HCT116 (cell line): ENCODE data around the gene PAX2.

Experiments used
- CTCF ChIP-seq, 3 experiments: fragments of 200-600 bp in 1 of 3; sonication (generic) in 1 of 3; IDR thresholded peaks in 2 of 3; conservative IDR thresholded peaks in 1 of 3; 2 replicates each; pipeline ENCODE4 v1.5.1; 2012 to 2017; ENCODE audit warnings: low read depth in 2 of 3, low read length in 2 of 3, antibody characterized with exemption in 1 of 3, borderline replicate concordance in 1 of 3, control low read depth in 1 of 3, mild to moderate bottlenecking in 1 of 3, mixed read lengths in 1 of 3, mixed run types in 1 of 3, moderate library complexity in 1 of 3; ENCODE audit not compliant: insufficient read depth in 1 of 3
- ELF1 ChIP-seq: IDR thresholded peaks from 2 replicates; pipeline ENCODE4 v1.6.1; 2012; ENCODE audit warnings: low read depth, borderline replicate concordance
- EZH2 ChIP-seq: fragments of 200-600 bp; sonication (generic); IDR thresholded peaks from 2 replicates; pipeline ENCODE4 v1.6.1; 2017; ENCODE audit warnings: antibody characterized with exemption, mixed run types
- MAX ChIP-seq: IDR thresholded peaks from 2 replicates; pipeline ENCODE4 v1.6.1; 2012
- POLR2A ChIP-seq: IDR thresholded peaks from 2 replicates; pipeline ENCODE4 v1.7.0; 2011; ENCODE audit warnings: borderline replicate concordance; ENCODE audit not compliant: insufficient read depth, insufficient read length; ENCODE audit errors: extremely low read depth
- POLR2AphosphoS5 ChIP-seq: IDR thresholded peaks from 2 replicates; pipeline ENCODE4 v1.6.1; 2011; ENCODE audit warnings: mild to moderate bottlenecking, low read depth, low read length, moderate library complexity
- RAD21 ChIP-seq: IDR thresholded peaks from 2 replicates; pipeline ENCODE4 v1.6.1; 2012; ENCODE audit warnings: low read depth, mild to moderate bottlenecking
- SIN3A ChIP-seq: IDR thresholded peaks from 2 replicates; pipeline ENCODE4 v1.6.1; 2012; ENCODE audit warnings: low read depth
- SP1 ChIP-seq: IDR thresholded peaks from 2 replicates; pipeline ENCODE4 v1.6.1; 2012; ENCODE audit warnings: low read depth
- YY1 ChIP-seq: IDR thresholded peaks from 2 replicates; pipeline ENCODE4 v1.6.1; 2011; ENCODE audit warnings: low read length, low read depth, moderate library complexity, mild to moderate bottlenecking; ENCODE audit not compliant: insufficient replicate concordance; ENCODE audit errors: extremely low read depth
- ZNF274 ChIP-seq: fragments of 200-500 bp; sonication (Bioruptor generic); IDR thresholded peaks from 2 replicates; pipeline ENCODE4 v1.6.1; 2014; ENCODE audit warnings: mild to moderate bottlenecking, low read depth, low read length, inconsistent platforms

- no peak for TF ChIP-seq CTCF (IDR thresholded peaks at IDR 0.05 in 2 of 3, conservative IDR thresholded peaks at IDR 0.05 in 1 of 3; ENCODE audit: borderline replicate concordance in 1 of 3, insufficient read depth in 1 of 3, low read depth in 2 of 3, low read length in 2 of 3)
- TF ChIP-seq POLR2AphosphoS5: no peak
- no peak for TF ChIP-seq YY1
- no peak for TF ChIP-seq ELF1
- no peak for TF ChIP-seq MAX
- no peak for TF ChIP-seq POLR2A
- no peak for TF ChIP-seq RAD21
- no peak for TF ChIP-seq ZNF274
- no peak for TF ChIP-seq EZH2
- TF ChIP-seq SIN3A: no peak
- TF ChIP-seq SP1: no peak
Observed at GRCh38 chr10:100773646-100774045, 28.3 kb downstream of the PAX2 start.
